Renal cortex interstitium (tissue), 11 donors: ENCODE data around the gene BAX. TPM values are rescaled to one million over a fixed set of nuclear protein-coding genes. Genes with fewer than 3 reads are reported as not detected.
"Not testable (repeated sequence)": the region's sequence is repeated elsewhere in the genome, so short reads cannot be mapped to it uniquely, and the experiment has no call there.

Experiments
- DNase-seq, 11 donors: peaks; one replicate each; pipeline ENCODE4 v3.0.0-alpha.2; 2013; ENCODE audit warnings: low read depth in 9 of 11, low spot score in 4 of 11; ENCODE audit errors: extremely low read depth in 1 of 11
- polyA plus RNA-seq, 3 donors: library from polyadenylated mRNA; unstranded; fragments of 120-200 nt; gene quantifications; one replicate each; pipeline ENCODE4 v1.2.1, GENCODE V29; 2013; ENCODE audit not compliant: insufficient read length in 3 of 3

BAX gene
- polyA plus RNA-seq, 3 donors, result 64.7 to 84.6 (median 73.4) TPM

DNA sequence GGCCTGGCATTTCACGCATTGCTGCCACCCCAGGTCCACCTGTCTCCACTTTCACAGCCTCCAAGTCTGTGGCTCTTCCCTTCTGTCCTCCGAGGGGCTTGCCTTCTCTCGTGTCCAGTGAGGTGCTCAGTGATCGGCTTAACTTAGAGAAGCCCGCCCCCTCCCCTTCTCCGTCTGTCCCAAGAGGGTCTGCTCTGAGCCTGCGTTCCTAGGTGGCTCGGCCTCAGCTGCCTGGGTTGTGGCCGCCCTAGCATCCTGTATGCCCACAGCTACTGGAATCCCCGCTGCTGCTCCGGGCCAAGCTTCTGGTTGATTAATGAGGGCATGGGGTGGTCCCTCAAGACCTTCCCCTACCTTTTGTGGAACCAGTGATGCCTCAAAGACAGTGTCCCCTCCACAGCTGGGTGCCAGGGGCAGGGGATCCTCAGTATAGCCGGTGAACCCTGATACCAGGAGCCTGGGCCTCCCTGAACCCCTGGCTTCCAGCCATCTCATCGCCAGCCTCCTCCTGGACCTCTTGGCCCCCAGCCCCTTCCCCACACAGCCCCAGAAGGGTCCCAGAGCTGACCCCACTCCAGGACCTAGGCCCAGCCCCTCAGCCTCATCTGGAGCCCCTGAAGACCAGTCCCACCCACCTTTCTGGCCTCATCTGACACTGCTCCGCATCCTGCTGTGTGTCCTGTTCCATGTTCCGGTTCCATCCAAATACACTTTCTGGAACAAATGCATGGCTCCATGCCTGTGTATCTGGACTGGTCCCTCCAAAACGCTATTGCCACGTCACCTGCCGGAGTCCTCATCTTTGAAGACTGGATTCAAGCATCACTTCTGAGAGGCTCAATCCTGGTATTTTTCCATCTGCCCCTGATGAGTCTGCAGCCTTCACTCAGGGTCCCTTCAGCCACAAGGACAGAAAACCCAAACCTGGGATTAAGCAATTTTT is 31.9 kb upstream of the BAX start:
- DNase-seq, result no peak

DNA sequence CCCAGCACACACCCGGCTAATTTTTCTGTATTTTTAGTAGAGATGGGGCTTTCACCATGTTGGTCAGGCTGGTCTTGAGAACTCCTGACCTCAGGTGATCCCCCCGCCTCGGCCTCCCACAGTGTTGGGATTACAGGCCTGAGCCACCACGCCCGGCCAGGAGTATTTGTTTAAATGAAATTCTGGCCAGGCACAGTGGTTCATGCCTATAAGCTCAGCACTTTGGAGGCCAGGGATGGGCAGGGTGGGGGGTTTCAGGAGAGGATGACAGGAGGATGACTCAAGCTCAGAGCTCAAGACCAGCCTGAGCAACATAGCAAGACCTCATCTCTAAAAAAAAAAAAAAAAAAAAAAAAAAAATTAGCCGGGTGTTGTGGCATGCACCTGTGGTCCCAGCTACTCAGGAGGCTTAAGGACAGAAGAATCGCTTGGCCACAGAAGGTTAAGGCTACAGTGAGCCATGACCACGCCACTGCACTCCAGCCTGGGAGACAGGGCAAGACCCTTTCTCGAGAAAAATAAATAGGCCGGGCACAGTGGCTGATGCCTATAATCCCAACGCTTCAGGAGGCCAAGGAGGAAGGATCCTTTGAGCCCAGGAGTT is 29.3 kb upstream of the BAX start:
- DNase-seq, result no peak

- DNase-seq, result not testable (repeated sequence)
These were observed 28.8 kb upstream of the BAX start for GRCh38 chr19:48925890-48926289.

- DNase-seq, result no peak
These were observed 27.8 kb upstream of the BAX start for GRCh38 chr19:48926909-48927308.

GRCh38 chr19:48927692-48928091 is 27.0 kb upstream of the BAX start:
- DNase-seq, result not testable (repeated sequence)

DNA sequence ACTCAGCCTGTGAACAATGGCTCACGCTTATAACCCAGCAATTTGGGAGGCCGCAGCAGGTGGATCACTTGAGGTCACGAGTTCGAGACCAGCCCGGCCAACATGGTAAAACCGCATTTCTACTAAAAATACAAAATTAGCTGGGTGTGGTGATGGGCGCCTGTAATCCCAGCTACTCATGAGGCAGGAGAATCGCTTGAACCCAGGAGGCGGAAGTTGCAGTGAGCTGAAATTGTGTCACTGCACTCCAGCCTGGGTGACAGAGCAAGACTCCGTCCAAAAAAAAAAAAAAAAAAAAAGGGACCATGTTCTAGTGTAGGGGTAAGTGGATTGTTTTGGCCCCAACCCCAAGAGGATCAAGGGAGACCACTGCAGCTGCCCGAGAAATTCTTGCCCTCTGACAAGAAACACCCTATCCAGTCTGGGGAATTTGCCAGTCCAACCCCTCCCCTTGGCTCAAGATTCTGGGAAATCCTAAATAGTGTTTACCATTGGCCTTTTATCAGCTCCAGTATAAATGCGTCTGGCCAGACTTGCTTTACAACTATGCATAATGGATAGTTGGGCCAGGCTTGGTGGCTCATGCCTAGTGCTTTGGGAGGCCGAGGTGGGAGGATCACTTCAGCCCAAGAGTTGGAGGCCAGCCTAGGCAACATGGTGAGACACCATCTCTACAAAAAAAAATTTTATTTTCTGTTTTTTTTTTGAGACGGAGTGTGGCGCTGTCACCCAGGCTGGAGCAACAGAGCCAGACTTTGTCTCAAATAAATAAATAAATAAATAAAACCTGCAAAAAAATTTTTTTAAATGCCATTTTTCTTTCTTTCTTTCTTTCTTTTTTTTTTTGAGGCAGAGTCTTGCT is 26.3 kb upstream of the BAX start:
- no peak for DNase-seq

DNA sequence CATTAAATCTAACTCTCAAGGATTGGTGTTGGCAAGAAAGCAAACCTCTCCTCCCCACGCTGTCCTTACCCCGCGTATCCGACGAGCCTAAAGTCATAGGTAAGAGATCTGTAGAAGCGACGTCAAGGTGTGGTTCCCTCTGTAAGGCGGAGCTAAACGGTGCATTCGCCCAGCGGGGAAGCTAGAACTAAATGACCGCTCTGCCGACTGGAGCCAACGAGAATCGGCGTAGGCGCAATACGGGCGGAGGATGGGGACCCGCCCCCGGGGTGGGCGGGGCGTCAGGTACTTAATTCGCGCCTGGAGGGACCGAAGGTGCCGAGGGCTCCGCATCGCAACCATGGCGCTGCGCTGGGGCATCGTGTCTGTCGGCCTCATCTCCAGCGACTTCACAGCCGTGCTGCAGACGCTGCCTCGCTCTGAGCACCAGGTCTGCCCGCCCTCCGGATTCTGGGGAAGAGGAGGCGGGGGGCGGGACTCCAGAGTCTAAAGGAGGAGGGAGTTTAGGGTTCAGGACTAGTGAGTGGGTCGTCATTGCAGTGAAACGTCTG is 21.2 kb upstream of the BAX start, which contains the start of gene DHDH:
Gene DHDH, plus strand, starts transcription at position 318 of the 551 bp plus-strand sequence. Its CDS starts 23 bp downstream, at position 341.
- peak in 10 of 11 donors; percentile 58 to 80 (median 72) for DNase-seq

DNA sequence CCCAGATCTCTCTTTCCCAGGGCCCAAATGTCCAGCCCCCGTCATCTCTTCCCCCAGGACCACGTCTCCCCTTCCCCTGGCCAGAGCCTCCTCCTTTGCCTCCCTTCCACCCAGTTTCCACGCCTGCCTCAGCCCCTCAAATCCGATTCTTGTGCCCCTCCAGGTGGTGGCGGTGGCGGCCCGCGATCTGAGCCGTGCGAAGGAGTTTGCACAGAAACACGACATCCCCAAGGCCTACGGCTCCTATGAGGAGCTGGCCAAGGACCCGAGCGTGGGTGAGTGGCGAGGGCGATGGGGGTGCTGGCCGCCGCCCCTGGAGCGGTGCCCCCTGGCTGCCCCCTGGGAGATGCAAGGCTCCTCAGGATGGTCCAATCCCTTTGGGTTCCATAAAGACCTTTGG is 19.8 kb upstream of the BAX start:
- no peak for DNase-seq

DNA sequence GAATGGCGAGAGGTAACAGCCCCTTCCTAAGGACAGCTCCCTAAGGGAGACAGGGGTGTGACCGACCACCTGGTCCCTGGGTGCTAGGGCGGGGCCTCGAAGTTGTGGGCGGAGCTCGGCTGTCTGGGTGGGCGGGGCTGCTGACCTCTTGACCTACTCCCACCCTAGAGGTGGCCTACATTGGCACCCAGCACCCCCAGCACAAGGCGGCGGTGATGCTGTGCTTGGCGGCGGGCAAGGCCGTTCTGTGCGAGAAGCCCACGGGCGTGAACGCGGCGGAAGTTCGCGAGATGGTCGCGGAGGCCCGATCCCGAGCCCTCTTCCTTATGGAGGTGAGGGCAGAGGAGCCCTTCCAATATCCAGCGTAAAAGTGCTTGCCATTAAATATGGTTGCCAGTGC is 18.8 kb upstream of the BAX start:
- DNase-seq, result no peak

DNA sequence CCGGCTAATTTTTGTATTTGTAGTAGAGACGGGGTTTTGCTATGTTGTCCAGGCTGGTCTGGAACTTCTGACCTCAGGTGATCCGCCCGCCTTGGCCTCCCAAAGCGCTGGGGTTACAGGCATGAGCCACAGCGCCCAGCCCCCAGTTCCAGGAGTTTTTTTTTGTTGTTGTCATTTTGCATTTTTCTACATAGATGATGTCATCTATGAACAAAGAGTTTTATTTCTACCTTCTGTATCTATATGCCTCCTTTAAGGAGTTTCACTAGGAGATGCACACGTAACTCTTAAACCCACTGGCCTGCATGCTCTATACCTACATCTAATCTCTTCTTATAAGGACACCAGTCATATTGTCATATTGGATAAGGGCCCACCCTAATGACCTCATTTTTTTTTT is 16.4 kb upstream of the BAX start:
- no peak for DNase-seq

DNA sequence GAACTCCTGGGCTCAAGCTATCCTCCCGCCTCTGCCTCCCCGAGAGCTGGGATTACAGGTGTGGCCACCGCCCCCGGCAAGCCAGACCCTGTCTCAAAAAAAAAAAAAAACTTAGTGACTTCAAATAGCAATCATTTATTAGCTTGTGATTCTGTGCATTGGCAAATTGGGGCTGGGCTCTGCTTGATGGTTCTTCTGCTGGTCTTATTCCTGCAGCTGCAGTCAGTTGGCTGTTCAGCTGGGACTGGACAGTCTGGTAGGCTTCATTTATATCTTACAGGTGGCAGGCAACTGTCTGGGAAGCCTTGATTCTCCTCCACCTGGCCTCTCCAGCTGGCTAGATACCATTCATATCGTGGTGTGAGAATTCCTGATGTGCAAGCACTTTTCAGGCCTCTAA is 13.8 kb upstream of the BAX start:
- no peak for DNase-seq

- DNase-seq, result no peak
These were observed 11.6 kb upstream of the BAX start for GRCh38 chr19:48943081-48943480.

GRCh38 chr19:48945415-48945814 is 9.3 kb upstream of the BAX start:
- no peak for DNase-seq

DNA sequence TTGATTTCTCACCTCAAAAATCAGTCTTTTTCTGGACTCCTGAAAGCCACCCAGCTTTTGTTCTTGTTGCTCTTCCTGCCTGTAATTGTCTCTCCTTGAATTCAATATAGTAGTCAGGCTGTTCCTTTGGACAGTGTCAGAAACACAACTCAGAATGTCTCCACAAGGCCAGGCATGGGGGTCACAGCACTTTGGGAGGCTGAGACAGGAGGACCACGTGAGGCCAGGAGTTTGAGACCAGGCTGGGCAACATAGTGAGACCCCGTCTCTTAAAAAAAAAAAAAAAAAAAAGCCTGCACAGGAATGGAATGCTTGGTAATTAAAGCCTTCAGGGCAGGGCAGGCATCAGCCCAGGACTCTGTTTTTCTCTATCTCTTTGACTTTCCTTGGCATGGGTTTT is 8.9 kb upstream of the BAX start:
- no peak for DNase-seq

DNA sequence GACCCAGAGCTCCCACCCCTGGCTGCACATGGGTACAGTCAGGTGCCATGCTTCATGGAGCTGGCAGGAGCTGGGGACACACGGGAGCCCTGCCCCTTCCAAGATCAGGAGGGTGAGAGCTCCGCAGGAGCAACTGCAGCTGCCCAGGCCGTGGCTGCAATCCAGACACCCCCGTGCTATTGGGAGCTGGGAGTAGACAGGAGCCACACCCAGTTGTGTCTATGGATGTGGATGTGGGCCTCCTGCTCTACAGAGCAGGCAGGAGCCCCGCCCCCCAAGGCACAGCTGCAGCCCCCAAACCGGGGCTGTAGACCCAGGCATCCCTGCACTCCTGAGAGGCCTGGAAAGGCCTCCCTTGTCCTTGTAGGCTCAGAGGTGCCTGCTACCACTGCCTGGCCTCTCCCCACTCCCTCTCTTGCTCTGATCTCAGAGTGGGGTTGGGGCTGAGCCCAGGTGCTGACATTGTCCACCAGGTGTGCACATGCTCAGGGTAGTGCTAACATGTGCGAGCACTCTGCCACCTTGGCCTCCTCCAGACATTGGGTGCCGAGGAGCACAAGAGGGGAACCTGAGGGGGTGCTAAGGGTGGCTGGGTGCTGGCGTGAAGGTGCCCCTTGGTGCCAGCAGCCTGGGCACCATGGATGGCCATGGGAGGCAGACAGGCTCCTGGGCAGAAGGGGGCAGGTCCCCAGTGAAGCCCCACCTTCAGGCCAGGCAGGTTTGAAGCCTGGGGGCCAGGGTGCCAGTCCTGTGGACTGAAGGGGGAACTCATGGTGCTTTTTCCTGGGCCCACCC is 8.0 kb upstream of the BAX start:
- DNase-seq, result no peak

DNA sequence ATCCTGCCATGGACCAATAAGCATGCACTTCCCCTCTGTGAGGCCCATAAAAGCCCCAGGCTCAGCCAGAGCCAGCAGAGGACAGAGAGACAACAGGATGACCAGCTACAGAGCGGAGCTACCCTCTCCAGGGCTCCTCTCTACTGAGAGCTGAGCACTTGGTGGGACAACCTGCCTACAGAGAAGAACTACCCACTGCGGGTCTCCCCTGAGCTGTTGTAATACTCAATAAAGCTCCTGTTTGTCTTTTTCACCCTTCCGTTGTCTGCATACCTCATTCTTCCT is 7.5 kb upstream of the BAX start:
- no peak for DNase-seq

GRCh38 chr19:48950159-48950558 is 4.5 kb upstream of the BAX start:
- no peak for DNase-seq

GRCh38 chr19:48950830-48951519 is 3.7 kb upstream of the BAX start:
- DNase-seq, result no peak
